ENCODE measurements around the gene MAP3K4.

DNA sequence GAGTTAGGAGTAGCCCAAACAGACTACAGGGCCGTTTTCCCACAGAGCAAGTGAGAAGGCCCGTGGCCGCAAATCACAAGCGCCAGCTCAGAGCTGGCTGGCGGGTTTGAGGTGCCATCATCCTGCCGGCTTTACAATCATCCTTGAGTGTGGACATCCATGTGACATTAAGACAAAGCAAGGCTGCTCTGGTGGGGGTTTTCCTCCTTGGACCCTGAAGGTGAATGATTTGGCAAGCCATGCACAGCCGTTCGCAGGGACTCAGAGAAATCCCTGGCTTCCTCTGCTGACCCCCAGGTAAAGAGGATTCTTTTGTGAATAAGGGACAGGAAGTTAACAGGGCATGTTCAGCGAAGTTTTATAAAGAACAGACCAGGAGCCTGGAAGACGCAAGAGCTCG is 145.1 kb downstream of the MAP3K4 start:
- TF ChIP-seq POLR2AphosphoS5 (IDR thresholded peaks at IDR 0.05; ENCODE audit: borderline replicate concordance, low read depth, low read length) (no peak), EZH2 (IDR thresholded peaks at IDR 0.05) (no peak)
